HG03521 (cell line): ENCODE results near the gene TNRC6C.

Source experiments
- ATAC-seq: cut with Tn5 transposase; IDR thresholded peaks from one replicate; pipeline ENCODE4 v1.9.1; 2021; ENCODE audit warnings: mild to moderate bottlenecking, moderate library complexity; ENCODE audit not compliant: unreplicated experiment

Gene TNRC6C

GRCh38 chr17:78010759-78011158, 52.3 kb downstream of the TNRC6C start:
- ATAC-seq: no peak

- no peak for ATAC-seq
Observed at GRCh38 chr17:78012428-78012827, 53.9 kb downstream of the TNRC6C start.

GRCh38 chr17:78013683-78014467, 55.4 kb downstream of the TNRC6C start:
- no peak for ATAC-seq

GRCh38 chr17:78014646-78015045, 56.1 kb downstream of the TNRC6C start:
- no peak for ATAC-seq

- ATAC-seq: no peak
Observed at GRCh38 chr17:78016852-78017251, 58.3 kb downstream of the TNRC6C start.

GRCh38 chr17:78019367-78019975, 61.0 kb downstream of the TNRC6C start:
- no peak for ATAC-seq

- ATAC-seq: no peak
Observed at GRCh38 chr17:78019976-78020716, 61.6 kb downstream of the TNRC6C start.

GRCh38 chr17:78020717-78021108, 62.2 kb downstream of the TNRC6C start:
- no peak for ATAC-seq

GRCh38 chr17:78022425-78022824, 63.9 kb downstream of the TNRC6C start:
- no peak for ATAC-seq

- ATAC-seq: no peak
Observed at GRCh38 chr17:78023042-78023441, 64.5 kb downstream of the TNRC6C start.

- no peak for ATAC-seq
Observed at GRCh38 chr17:78026381-78026780, 67.9 kb downstream of the TNRC6C start.

GRCh38 chr17:78027121-78027520, 68.6 kb downstream of the TNRC6C start:
- ATAC-seq: no peak

GRCh38 chr17:78029697-78030096, 71.2 kb downstream of the TNRC6C start:
- ATAC-seq: no peak

GRCh38 chr17:78031435-78031834, 72.9 kb downstream of the TNRC6C start:
- ATAC-seq: no peak

GRCh38 chr17:78032166-78032565, 73.7 kb downstream of the TNRC6C start:
- no peak for ATAC-seq

GRCh38 chr17:78034429-78035091, 76.1 kb downstream of the TNRC6C start:
- no peak for ATAC-seq

GRCh38 chr17:78037280-78037679, 78.8 kb downstream of the TNRC6C start:
- no peak for ATAC-seq

- no peak for ATAC-seq
Observed at GRCh38 chr17:78038748-78039288, 80.3 kb downstream of the TNRC6C start.

GRCh38 chr17:78039581-78039980, 81.1 kb downstream of the TNRC6C start:
- no peak for ATAC-seq

- ATAC-seq: no peak
Observed at GRCh38 chr17:78040440-78041385, 82.2 kb downstream of the TNRC6C start.
